Adrenal gland (tissue), 5 donors: Measurements from ENCODE around the gene ZNF382.

Experiments
- CTCF ChIP-seq, 6 experiments: fragments of 450-650 bp in 4 of 6; fragments of 200-600 bp in 2 of 6; sonication (generic) in 1 of 6; IDR thresholded peaks; 1 replicate in 5 of 6; 2 replicates in 1 of 6; pipeline versions ENCODE4 v1.5.1 to v1.8.0; 2016 to 2021; ENCODE audit warnings: antibody characterized with exemption in 6 of 6, mild to moderate bottlenecking in 2 of 6, moderate library complexity in 1 of 6
- POLR2A ChIP-seq, 2 donors: fragments of 450-650 bp; IDR thresholded peaks; one replicate each; pipeline ENCODE4 v1.6.1; 2017; ENCODE audit warnings: antibody characterized with exemption in 2 of 2, mild to moderate bottlenecking in 2 of 2, moderate library complexity in 1 of 2
- donor health status: DM: no; HTN: no; CAD: no.

GRCh38 chr19:36679455-36679854 is 74.3 kb downstream of the ZNF382 start:
- no peak for TF ChIP-seq POLR2A (IDR thresholded peaks at IDR 0.05)
- no peak for TF ChIP-seq CTCF (IDR thresholded peaks at IDR 0.05)
